GM18499 (cell line): ENCODE data around the gene CHRM4.

Source experiments
- ATAC-seq: cut with Tn5 transposase; IDR thresholded peaks from one replicate; pipeline ENCODE4 v1.9.1; 2021; ENCODE audit warnings: moderate number of reproducible peaks; ENCODE audit not compliant: insufficient read depth, unreplicated experiment

CHRM4 gene

GRCh38 chr11:46391578-46392420 lies at the start of gene CHRM4:
TSS of gene CHRM4 (minus strand) at chr11:46391776. CDS start at chr11:46386557, 5,219 bp downstream.
- ATAC-seq, result no peak

- ATAC-seq, result no peak
These were observed 46.6 kb upstream of the CHRM4 start for GRCh38 chr11:46438211-46438610.

DNA sequence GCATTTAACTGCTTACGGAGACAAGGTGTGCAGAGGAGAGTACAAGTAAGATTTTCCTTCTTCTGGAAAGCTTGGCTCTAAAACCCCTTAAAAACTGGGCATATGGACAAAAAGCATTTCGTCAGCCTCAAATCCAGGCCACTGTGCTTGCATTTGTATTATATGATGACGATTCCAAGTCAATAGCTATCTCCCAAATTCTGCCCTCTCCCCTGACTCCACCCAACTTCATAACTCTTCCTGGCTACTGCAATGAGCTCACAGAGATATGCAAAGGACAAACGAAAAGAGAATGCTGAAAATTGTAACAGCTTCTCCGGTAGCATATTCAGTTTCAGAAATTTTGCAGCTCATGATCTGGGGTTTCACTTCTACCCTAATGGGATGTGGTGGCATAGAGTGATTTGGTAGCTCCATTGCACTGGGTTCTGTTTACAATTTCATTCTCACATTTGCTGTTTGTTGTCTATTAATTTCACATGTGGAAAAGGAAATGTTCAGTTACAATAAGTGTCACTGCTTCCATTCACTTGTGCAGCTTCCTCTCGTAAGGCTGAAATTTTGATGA lies 45.6 kb upstream of the CHRM4 start:
- no peak for ATAC-seq

DNA sequence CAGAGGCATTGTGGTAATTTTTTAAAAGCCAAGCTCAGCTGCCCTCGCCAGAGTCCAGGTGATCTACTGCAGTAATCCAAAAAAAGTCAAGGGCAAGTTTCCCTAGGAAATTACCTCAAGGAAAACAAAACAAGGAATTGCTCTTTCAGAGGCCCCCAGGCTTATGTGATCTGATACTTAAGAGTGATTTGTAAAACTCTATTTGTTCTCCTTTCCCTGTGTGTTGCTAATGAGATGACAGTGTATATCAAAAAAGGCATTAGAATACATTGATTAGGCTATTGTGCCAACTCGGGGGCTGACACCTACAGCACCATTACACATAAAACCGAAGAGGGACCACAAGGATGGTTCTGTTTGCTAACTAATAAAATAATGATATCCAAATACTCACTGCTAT lies 44.5 kb upstream of the CHRM4 start:
- no peak for ATAC-seq

GRCh38 chr11:46435679-46436078 lies 44.1 kb upstream of the CHRM4 start:
- ATAC-seq, result no peak

DNA sequence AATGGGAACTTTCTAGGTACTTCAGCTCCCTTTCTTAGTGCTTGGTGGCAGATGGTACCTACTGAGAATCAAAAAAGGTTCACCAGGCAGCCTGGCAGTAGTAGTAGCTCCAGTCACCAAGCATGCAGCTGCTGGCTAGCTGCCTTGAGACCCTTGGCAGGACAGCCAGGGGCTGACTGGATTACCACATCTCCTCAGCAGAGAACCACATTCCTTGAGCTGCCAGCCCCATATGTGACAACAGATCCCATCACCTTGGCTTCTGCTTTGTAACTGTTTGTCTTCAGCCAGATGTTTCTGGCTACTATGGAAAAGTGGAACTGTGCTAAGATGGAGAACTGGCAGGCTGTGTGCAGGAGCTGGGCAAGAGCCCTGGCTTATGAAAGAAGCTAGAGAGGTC lies 39.6 kb upstream of the CHRM4 start:
- no peak for ATAC-seq

- no peak for ATAC-seq
These were observed 38.1 kb upstream of the CHRM4 start for GRCh38 chr11:46429717-46430116.

GRCh38 chr11:46427364-46427763 lies 35.8 kb upstream of the CHRM4 start:
- ATAC-seq, result no peak

- ATAC-seq, result no peak
These were observed 34.8 kb upstream of the CHRM4 start for GRCh38 chr11:46426233-46426991.

GRCh38 chr11:46422588-46422987 lies 31.0 kb upstream of the CHRM4 start:
- ATAC-seq, result no peak

- no peak for ATAC-seq
These were observed 29.8 kb upstream of the CHRM4 start for GRCh38 chr11:46421257-46421880.

GRCh38 chr11:46420513-46420912 lies 28.9 kb upstream of the CHRM4 start:
- ATAC-seq, result no peak

GRCh38 chr11:46418751-46419150 lies 27.2 kb upstream of the CHRM4 start:
- ATAC-seq, result no peak

GRCh38 chr11:46417711-46418110 lies 26.1 kb upstream of the CHRM4 start:
- ATAC-seq, result no peak

- no peak for ATAC-seq
These were observed 23.3 kb upstream of the CHRM4 start for GRCh38 chr11:46414879-46415278.

GRCh38 chr11:46414466-46414796 lies 22.9 kb upstream of the CHRM4 start:
- ATAC-seq, result no peak

GRCh38 chr11:46413760-46414465 lies 22.3 kb upstream of the CHRM4 start:
- ATAC-seq, result no peak

DNA sequence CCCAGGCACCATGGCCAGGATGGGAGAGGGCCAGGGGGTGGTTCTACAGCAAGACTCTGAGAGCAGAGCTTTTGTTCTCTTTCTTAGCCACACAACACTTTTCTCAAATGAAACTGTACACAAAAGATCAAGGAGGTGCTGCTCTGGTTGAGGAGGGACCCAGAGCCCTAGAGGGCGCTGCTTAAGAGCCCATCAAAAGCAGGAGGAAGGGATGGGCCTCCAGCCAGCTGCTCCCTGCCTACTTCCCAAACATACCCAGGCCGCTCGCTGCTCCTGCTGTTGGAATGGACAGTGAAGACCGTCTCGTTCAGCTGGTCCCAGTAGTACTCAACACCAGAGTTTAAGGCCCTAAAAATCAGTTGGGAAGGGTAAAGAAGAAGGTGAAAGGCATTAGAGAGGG lies 18.4 kb upstream of the CHRM4 start:
- no peak for ATAC-seq

- no peak for ATAC-seq
These were observed 16.9 kb upstream of the CHRM4 start for GRCh38 chr11:46408407-46408986.

DNA sequence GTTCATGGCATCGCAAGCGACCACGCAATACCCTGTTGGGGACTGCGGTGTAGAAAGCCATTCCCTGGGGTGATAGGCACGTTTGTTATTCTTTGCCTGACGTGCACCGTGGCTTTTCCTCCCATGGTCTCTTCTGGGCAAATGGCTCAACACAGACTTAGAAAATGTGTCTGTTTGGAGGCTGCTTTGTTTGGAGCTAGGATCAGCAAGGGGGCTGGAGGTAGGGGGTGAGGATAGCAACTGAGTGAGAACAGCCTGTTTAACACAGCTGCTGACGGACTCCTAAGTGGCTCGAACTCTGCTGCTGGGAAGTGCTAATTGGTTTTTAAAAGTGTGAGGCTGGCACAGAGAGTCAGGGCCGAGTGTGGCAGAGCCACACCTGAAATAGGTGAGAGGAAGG lies 16.1 kb upstream of the CHRM4 start:
- no peak for ATAC-seq
